ENCODE measurements around the gene ZBTB43.

The ZBTB43 gene

GRCh38 chr9:126869368-126869767 is 64.5 kb downstream of the ZBTB43 start:
- H3K9me3 ChIP-seq (ENCODE audit: control extremely low read depth in 1 of 5, control insufficient read depth in 4 of 5, insufficient read depth in 2 of 5, low read depth in 1 of 5, low read length in 4 of 5), result no peaks in the 10 kb centered on the region
- H3K4me3 ChIP-seq (ENCODE audit: control insufficient read depth in 1 of 7, extremely low read depth in 1 of 7, insufficient read depth in 4 of 7, low read depth in 2 of 7, low read length in 6 of 7), result no peak overlapping the region
- ChIA-PET CTCF (interaction anchor here (1.1 kb wide), 1 partner anchor 10 kb away, joined by 3 read pairs; no protein-coding TSS in a partner anchor), POLR2A (interaction anchor here (0.6 kb wide), 1 partner anchor 574 kb away, joined by 3 read pairs; no protein-coding TSS in a partner anchor)
- H3K27ac ChIP-seq (ENCODE audit: insufficient read depth in 1 of 2, low read depth in 1 of 2, low read length in 2 of 2, poor library complexity in 1 of 2, severe bottlenecking in 2 of 2), result no peak overlapping the region
- DNase-seq, result no peak
- peaks cover 0 to 38% (median 18%) of the 10 kb centered on the region in 4 experiments for H3K36me3 ChIP-seq (ENCODE audit: control insufficient read depth in 4 of 4, insufficient read depth in 4 of 4, low read length in 3 of 4)
- no peaks in the 10 kb centered on the region for H3K27me3 ChIP-seq (replicated peaks in 2 of 5; ENCODE audit: control insufficient read depth in 4 of 5, insufficient read depth in 5 of 5, low read length in 4 of 5)
- 100% methylated on average over 3 of the region's 7 CpGs for WGBS (ENCODE audit: insufficient coverage)
- peaks cover 3 to 12% (median 8%) of the 10 kb centered on the region in 4 experiments for H3K4me1 ChIP-seq (ENCODE audit: control extremely low read depth in 1 of 4, control insufficient read depth in 4 of 4, insufficient read depth in 4 of 4, low read length in 3 of 4)

DNA sequence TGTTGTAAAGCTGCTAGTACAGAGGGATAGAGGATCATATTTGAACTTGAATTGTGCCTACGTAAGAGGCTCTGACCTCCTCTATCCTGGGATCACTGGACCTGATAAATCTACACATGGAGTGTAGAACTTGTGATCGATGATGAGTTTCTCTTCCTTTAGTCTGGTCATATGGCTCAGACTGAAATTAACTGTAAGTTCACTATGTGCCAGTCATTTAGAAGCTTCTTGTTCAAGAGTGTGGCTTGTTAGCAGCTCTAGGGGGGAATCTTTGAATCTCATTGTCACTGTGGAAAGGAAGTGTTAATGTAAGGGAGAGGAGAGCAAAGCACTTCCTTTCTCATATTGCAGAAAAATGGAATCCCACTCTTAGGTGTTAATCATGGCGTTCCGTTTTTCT is 67.7 kb downstream of the ZBTB43 start:
- Histone ChIP-seq H3K4me1 (ENCODE audit: control extremely low read depth in 1 of 4, control insufficient read depth in 4 of 4, insufficient read depth in 4 of 4, low read length in 3 of 4) (peaks cover 3 to 18% (median 8%) of the 10 kb centered on the region in 4 experiments), H3K27me3 (replicated peaks in 2 of 5; ENCODE audit: control insufficient read depth in 4 of 5, insufficient read depth in 5 of 5, low read length in 4 of 5) (no peaks in the 10 kb centered on the region), H3K9me3 (ENCODE audit: control extremely low read depth in 1 of 5, control insufficient read depth in 4 of 5, insufficient read depth in 2 of 5, low read depth in 1 of 5, low read length in 4 of 5) (no peaks in the 10 kb centered on the region), H3K36me3 (ENCODE audit: control insufficient read depth in 4 of 4, insufficient read depth in 4 of 4, low read length in 3 of 4) (peaks cover 0 to 18% (median 5%) of the 10 kb centered on the region in 4 experiments), H3K27ac (ENCODE audit: insufficient read depth in 1 of 2, low read depth in 1 of 2, low read length in 2 of 2, poor library complexity in 1 of 2, severe bottlenecking in 2 of 2) (peak overlapping the region in 1 of 2 experiments; percentile 12), H3K4me3 (ENCODE audit: control insufficient read depth in 1 of 7, extremely low read depth in 1 of 7, insufficient read depth in 4 of 7, low read depth in 2 of 7, low read length in 6 of 7) (no peak overlapping the region)
- DNase-seq, result no peak
- CTCF ChIA-PET, result interaction anchor here (1.3 kb wide), 1 partner anchor 10 kb away, joined by 6 read pairs; no protein-coding TSS in a partner anchor
- POLR2A ChIA-PET, result interaction anchor here (0.8 kb wide), 1 partner anchor 9 kb away, joined by 3 read pairs; no protein-coding TSS in a partner anchor
- WGBS (ENCODE audit: insufficient coverage), result 94% methylated on average over 2 of the region's 4 CpGs

DNA sequence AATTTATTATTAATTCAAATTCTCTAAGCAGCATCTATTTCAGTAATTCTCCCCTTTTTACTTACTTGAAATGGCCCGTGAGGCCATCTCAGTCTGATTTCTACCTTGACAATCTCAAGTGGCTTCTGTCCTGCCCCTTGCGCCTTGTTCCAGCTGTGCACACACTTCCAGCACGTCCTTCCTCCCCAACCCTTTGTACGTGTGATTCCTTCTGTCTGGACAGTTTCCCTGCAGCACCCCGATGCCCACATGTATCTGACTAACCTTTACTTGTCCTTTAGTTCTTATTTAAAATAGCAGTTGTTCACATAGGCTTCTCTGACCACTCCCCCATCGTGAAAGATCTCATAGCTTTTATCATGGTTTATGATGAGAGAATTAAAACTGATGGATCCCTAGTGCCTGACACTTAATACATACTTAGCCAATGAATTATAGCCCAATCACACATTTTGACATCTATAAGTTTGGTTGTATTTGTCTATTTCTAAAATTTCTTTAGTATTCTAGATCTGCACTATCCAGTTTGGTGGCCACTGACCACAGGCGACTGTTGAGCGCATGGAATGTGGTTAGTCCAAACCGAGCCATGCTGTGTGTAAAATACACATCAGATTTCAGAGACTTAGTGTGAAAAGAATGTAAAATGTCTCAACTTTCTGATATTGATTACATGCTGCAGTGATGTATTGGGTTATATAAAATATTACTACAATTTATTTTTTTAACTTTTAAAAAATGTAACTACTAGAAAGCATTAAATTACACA is 69.9 kb downstream of the ZBTB43 start:
- Histone ChIP-seq H3K27me3 (replicated peaks in 2 of 5; ENCODE audit: control insufficient read depth in 4 of 5, insufficient read depth in 5 of 5, low read length in 4 of 5) (no peaks in the 10 kb centered on the region), H3K9me3 (ENCODE audit: control extremely low read depth in 1 of 5, control insufficient read depth in 4 of 5, insufficient read depth in 2 of 5, low read depth in 1 of 5, low read length in 4 of 5) (no peaks in the 10 kb centered on the region), H3K36me3 (ENCODE audit: control insufficient read depth in 4 of 4, insufficient read depth in 4 of 4, low read length in 3 of 4) (peaks cover 7 to 12% (median 9%) of the 10 kb centered on the region in 4 experiments), H3K27ac (ENCODE audit: insufficient read depth in 1 of 2, low read depth in 1 of 2, low read length in 2 of 2, poor library complexity in 1 of 2, severe bottlenecking in 2 of 2) (no peak overlapping the region), H3K4me3 (ENCODE audit: control insufficient read depth in 1 of 7, extremely low read depth in 1 of 7, insufficient read depth in 4 of 7, low read depth in 2 of 7, low read length in 6 of 7) (no peak overlapping the region), H3K4me1 (ENCODE audit: control extremely low read depth in 1 of 4, control insufficient read depth in 4 of 4, insufficient read depth in 4 of 4, low read length in 3 of 4) (peaks cover 0 to 12% (median 1%) of the 10 kb centered on the region in 4 experiments)
- ChIA-PET POLR2A (no interaction called here), CTCF (no interaction called here)
- 71% methylated on average over 5 of the region's 9 CpGs for WGBS (ENCODE audit: insufficient coverage)
- DNase-seq, result peak in 1 of 3 donors; percentile 39

DNA sequence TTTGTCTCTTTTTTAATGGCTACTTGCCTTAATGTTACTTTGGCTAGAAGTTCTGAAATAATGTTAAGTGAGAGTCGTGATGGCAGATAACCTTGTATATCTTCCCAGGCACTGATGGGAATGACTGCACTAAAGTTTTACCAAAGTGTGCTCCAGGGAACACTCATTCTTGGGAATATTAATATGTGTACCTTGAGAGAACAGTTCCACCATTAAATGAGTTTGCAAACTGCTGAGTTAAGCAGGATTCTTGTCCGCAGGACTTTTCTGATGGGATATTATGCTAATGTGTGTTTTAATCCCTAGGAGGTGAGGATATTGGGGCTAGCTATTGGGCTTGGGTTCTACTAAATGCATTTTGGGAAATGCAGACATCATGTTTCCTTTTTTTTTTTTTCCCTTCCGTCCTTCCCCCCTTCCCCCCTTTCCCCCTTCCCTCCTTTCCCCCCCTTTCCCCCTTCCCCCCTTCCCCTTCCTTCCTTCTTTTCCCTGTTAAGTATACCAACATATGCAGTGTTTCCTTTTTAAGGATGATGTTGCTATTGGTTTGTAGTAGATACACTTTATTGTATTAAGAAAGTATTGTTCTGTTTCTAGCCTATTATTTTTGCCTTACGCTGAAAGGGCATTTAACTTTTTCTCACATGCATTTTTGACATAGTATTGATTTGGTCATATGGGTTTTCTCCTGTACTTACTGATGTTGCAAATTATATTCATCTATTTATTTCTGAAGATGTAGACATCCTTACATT is 71.1 kb downstream of the ZBTB43 start:
- H3K4me3 ChIP-seq (ENCODE audit: control insufficient read depth in 1 of 7, extremely low read depth in 1 of 7, insufficient read depth in 4 of 7, low read depth in 2 of 7, low read length in 6 of 7), result no peak overlapping the region

GRCh38 chr9:126876531-126876930 is 71.7 kb downstream of the ZBTB43 start:
- no peak overlapping the region for H3K4me3 ChIP-seq (ENCODE audit: control insufficient read depth in 1 of 7, extremely low read depth in 1 of 7, insufficient read depth in 4 of 7, low read depth in 2 of 7, low read length in 6 of 7)
- peaks cover 19 to 29% (median 24%) of the 10 kb centered on the region in 4 experiments for H3K36me3 ChIP-seq (ENCODE audit: control insufficient read depth in 4 of 4, insufficient read depth in 4 of 4, low read length in 3 of 4)
- 100% methylated on average over 1 of the region's 4 CpGs for WGBS (ENCODE audit: insufficient coverage)
- H3K27me3 ChIP-seq (replicated peaks in 2 of 5; ENCODE audit: control insufficient read depth in 4 of 5, insufficient read depth in 5 of 5, low read length in 4 of 5), result no peaks in the 10 kb centered on the region
- no peaks in the 10 kb centered on the region for H3K9me3 ChIP-seq (ENCODE audit: control extremely low read depth in 1 of 5, control insufficient read depth in 4 of 5, insufficient read depth in 2 of 5, low read depth in 1 of 5, low read length in 4 of 5)
- ChIA-PET POLR2A (no interaction called here), CTCF (no interaction called here)
- no peak for DNase-seq
- H3K27ac ChIP-seq (ENCODE audit: insufficient read depth in 1 of 2, low read depth in 1 of 2, low read length in 2 of 2, poor library complexity in 1 of 2, severe bottlenecking in 2 of 2), result no peak overlapping the region
- H3K4me1 ChIP-seq (ENCODE audit: control extremely low read depth in 1 of 4, control insufficient read depth in 4 of 4, insufficient read depth in 4 of 4, low read length in 3 of 4), result peaks cover 0 to 12% (median 1%) of the 10 kb centered on the region in 4 experiments

More for the DNA sequence above, 71.1 kb downstream of the ZBTB43 start:
- H3K9me3 ChIP-seq (ENCODE audit: control extremely low read depth in 1 of 5, control insufficient read depth in 4 of 5, insufficient read depth in 2 of 5, low read depth in 1 of 5, low read length in 4 of 5), result no peaks in the 10 kb centered on the region
- peaks cover 0 to 12% (median 1%) of the 10 kb centered on the region in 4 experiments for H3K4me1 ChIP-seq (ENCODE audit: control extremely low read depth in 1 of 4, control insufficient read depth in 4 of 4, insufficient read depth in 4 of 4, low read length in 3 of 4)
- no peak overlapping the region for H3K27ac ChIP-seq (ENCODE audit: insufficient read depth in 1 of 2, low read depth in 1 of 2, low read length in 2 of 2, poor library complexity in 1 of 2, severe bottlenecking in 2 of 2)
- ChIA-PET POLR2A (no interaction called here), CTCF (no interaction called here)
- no peaks in the 10 kb centered on the region for H3K27me3 ChIP-seq (replicated peaks in 2 of 5; ENCODE audit: control insufficient read depth in 4 of 5, insufficient read depth in 5 of 5, low read length in 4 of 5)
- no CpG with 5 or more reads among the region's 4 CpGs for WGBS (ENCODE audit: insufficient coverage)
- DNase-seq, result peak in 2 of 3 donors; percentile 57 to 59
- H3K36me3 ChIP-seq (ENCODE audit: control insufficient read depth in 4 of 4, insufficient read depth in 4 of 4, low read length in 3 of 4), result peaks cover 17 to 24% (median 21%) of the 10 kb centered on the region in 4 experiments

DNA sequence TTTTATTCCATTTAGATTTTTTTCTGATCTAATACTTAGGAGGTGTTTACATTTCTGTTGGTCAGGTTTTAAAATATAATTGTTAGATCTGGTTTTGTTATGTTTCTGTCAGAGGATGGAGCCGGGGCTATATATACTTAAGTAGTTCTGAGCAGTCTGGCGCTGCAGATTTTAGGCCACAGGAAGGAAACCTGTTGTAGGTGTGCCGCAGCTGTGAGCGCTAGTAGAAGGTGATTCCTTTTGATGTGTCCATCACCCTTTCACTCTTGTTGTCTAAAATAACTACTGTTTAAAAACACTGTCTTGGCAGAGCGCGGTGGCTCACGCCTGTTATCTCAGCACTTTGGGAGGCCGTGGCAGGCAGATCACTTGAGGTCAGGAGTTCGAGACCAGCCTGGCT is 72.6 kb downstream of the ZBTB43 start:
- peaks cover 0 to 8% (median 1%) of the 10 kb centered on the region in 4 experiments for H3K4me1 ChIP-seq (ENCODE audit: control extremely low read depth in 1 of 4, control insufficient read depth in 4 of 4, insufficient read depth in 4 of 4, low read length in 3 of 4)
- H3K9me3 ChIP-seq (ENCODE audit: control extremely low read depth in 1 of 5, control insufficient read depth in 4 of 5, insufficient read depth in 2 of 5, low read depth in 1 of 5, low read length in 4 of 5), result no peaks in the 10 kb centered on the region
- POLR2A ChIA-PET, result no interaction called here
- no peak overlapping the region for H3K27ac ChIP-seq (ENCODE audit: insufficient read depth in 1 of 2, low read depth in 1 of 2, low read length in 2 of 2, poor library complexity in 1 of 2, severe bottlenecking in 2 of 2)
- H3K27me3 ChIP-seq (replicated peaks in 2 of 5; ENCODE audit: control insufficient read depth in 4 of 5, insufficient read depth in 5 of 5, low read length in 4 of 5), result no peaks in the 10 kb centered on the region
- CTCF ChIA-PET, result no interaction called here
- H3K4me3 ChIP-seq (ENCODE audit: control insufficient read depth in 1 of 7, extremely low read depth in 1 of 7, insufficient read depth in 4 of 7, low read depth in 2 of 7, low read length in 6 of 7), result no peak overlapping the region
- WGBS (ENCODE audit: insufficient coverage), result 60% methylated on average over 4 of the region's 9 CpGs
- no peak for DNase-seq
- peaks cover 19 to 36% (median 27%) of the 10 kb centered on the region in 4 experiments for H3K36me3 ChIP-seq (ENCODE audit: control insufficient read depth in 4 of 4, insufficient read depth in 4 of 4, low read length in 3 of 4)

All from common myeloid progenitor, CD34-positive (primary cell).